GM19463 (cell line): ENCODE measurements around the gene MGA.
A peak's percentile ranks its signal among the peaks of the same experiment; 100 is the strongest.

Experiments
- ATAC-seq: cut with Tn5 transposase; IDR thresholded peaks from one replicate; pipeline ENCODE4 v1.9.1; 2021; ENCODE audit warnings: mild to moderate bottlenecking, moderate library complexity; ENCODE audit not compliant: unreplicated experiment

Gene MGA

GRCh38 chr15:41660235-41661077 lies at the start of gene MGA:
Gene MGA (plus strand): TSS chr15:41660405.
- peak; percentile 66 for ATAC-seq

- no peak for ATAC-seq
Measured at GRCh38 chr15:41620536-41621199, 39.5 kb upstream of the MGA start.

- ATAC-seq, result peak; percentile 67
Measured at GRCh38 chr15:41621200-41622193, 38.7 kb upstream of the MGA start.

GRCh38 chr15:41622901-41623300 lies 37.3 kb upstream of the MGA start:
- ATAC-seq, result no peak

GRCh38 chr15:41627203-41627602 lies 33.0 kb upstream of the MGA start:
- ATAC-seq, result no peak

GRCh38 chr15:41629463-41629862 lies 30.7 kb upstream of the MGA start:
- ATAC-seq, result no peak

GRCh38 chr15:41629883-41630282 lies 30.3 kb upstream of the MGA start:
- no peak for ATAC-seq

- no peak for ATAC-seq
Measured at GRCh38 chr15:41630616-41631217, 29.5 kb upstream of the MGA start.

GRCh38 chr15:41631880-41632470 lies 28.2 kb upstream of the MGA start:
- no peak for ATAC-seq

GRCh38 chr15:41633609-41634008 lies 26.6 kb upstream of the MGA start:
- ATAC-seq, result no peak

GRCh38 chr15:41634072-41634626 lies 26.1 kb upstream of the MGA start:
- ATAC-seq, result no peak

- ATAC-seq, result no peak
Measured at GRCh38 chr15:41637086-41637485, 23.1 kb upstream of the MGA start.

GRCh38 chr15:41640985-41641384 lies 19.2 kb upstream of the MGA start:
- no peak for ATAC-seq

- ATAC-seq, result no peak
Measured at GRCh38 chr15:41647262-41647661, 12.9 kb upstream of the MGA start.

GRCh38 chr15:41648097-41648496 lies 12.1 kb upstream of the MGA start:
- ATAC-seq, result no peak

GRCh38 chr15:41648770-41649169 lies 11.4 kb upstream of the MGA start:
- no peak for ATAC-seq

GRCh38 chr15:41650806-41651205 lies 9.4 kb upstream of the MGA start:
- ATAC-seq, result no peak

GRCh38 chr15:41651373-41651772 lies 8.8 kb upstream of the MGA start:
- ATAC-seq, result no peak

GRCh38 chr15:41653760-41654159 lies 6.4 kb upstream of the MGA start:
- ATAC-seq, result no peak

GRCh38 chr15:41655716-41656115 lies 4.5 kb upstream of the MGA start:
- ATAC-seq, result no peak
